ENCODE data around the gene SDCBP2.

Gene SDCBP2

DNA sequence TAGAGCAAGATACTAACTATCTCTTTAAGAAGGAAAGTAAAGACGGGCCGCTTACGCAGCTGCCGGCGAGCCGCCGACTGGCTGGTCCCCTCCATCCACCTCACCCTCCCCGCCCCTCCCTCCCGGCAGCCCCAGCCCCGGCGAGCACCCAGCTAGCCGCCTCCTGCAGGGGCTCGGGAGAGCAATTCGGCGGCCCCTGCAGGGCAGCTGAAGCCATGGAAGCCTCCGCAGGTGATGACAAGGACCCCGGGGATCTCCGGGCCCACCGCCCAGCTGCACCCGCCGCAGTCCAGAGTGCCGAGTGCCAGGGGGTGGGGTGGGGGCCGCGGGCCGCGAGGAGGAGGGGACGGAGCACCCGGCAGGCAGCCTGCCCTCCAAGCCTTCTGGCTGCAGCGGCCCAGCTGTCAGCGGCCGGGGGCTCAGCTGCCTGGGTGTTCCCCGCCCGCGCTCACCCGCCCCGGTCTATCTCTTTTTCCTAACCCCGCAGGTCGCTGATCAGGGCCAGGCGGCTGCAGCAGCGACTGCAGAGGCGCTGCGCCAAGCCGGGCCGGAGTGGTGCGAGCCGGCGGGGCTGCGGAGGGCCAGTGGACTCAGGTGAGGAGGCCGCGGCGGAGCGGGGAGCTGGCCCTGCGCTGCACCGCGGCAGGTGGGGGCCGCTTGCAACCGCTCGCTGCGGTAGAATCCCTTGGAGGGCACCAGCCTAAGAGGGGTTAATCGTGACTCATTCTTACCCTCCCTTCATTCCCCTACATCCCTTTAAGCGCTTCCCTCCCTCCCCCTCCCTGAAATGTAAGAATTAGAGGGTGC, 62.6 kb downstream of the SDCBP2 start, which contains the start of gene SNPH:
Gene SNPH (plus strand): TSS at position 128 of the 807 bp plus-strand sequence. CDS start 29,946 bp downstream, outside the sequence.
- no peaks in the 10 kb centered on the region for H3K36me3 ChIP-seq (ENCODE audit: control insufficient read depth in 1 of 2, insufficient read depth in 2 of 2, low read length in 2 of 2)
- H3K27ac ChIP-seq (ENCODE audit: low read depth, low read length) = no peak within 1 kb of the TSS
- no peaks in the 10 kb centered on the region for H3K9me3 ChIP-seq (ENCODE audit: control insufficient read depth in 1 of 2, low read length in 2 of 2)
- no peaks in the 10 kb centered on the region for H3K27me3 ChIP-seq (ENCODE audit: control insufficient read depth in 1 of 2, insufficient read depth in 2 of 2, low read length in 2 of 2)
- peak within 1 kb of the TSS; percentile 63 to 70 for H3K4me3 ChIP-seq (ENCODE audit: low read depth in 1 of 2, low read length in 2 of 2)
- H3K9ac ChIP-seq (ENCODE audit: low read depth in 1 of 2, low read length in 2 of 2) = peak within 1 kb of the TSS; percentile 52 to 53
- peaks cover 4 to 9% of the 10 kb centered on the region in 2 donors for H3K4me1 ChIP-seq (ENCODE audit: control insufficient read depth in 1 of 2, insufficient read depth in 2 of 2, low read length in 2 of 2)

DNA sequence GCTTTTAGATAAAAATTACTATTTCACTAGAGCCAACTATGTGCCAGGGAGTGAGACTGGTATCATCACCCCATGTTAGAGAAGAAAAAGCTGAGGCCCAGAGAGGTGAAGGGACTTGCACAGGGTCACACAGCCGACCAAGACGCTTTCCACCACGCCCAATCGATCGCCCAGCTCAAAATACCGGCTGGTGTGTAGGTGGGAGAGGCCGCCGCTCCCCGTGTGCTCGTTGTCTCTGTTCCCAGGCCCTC, 63.1 kb downstream of the SDCBP2 start:
- H3K27ac ChIP-seq (ENCODE audit: low read depth, low read length) = no peak overlapping the region
- peak overlapping the region; percentile 63 to 70 for H3K4me3 ChIP-seq (ENCODE audit: low read depth in 1 of 2, low read length in 2 of 2)
- no peaks in the 10 kb centered on the region for H3K36me3 ChIP-seq (ENCODE audit: control insufficient read depth in 1 of 2, insufficient read depth in 2 of 2, low read length in 2 of 2)
- no peaks in the 10 kb centered on the region for H3K27me3 ChIP-seq (ENCODE audit: control insufficient read depth in 1 of 2, insufficient read depth in 2 of 2, low read length in 2 of 2)
- peak overlapping the region; percentile 52 to 53 for H3K9ac ChIP-seq (ENCODE audit: low read depth in 1 of 2, low read length in 2 of 2)
- peaks cover 4 to 9% of the 10 kb centered on the region in 2 donors for H3K4me1 ChIP-seq (ENCODE audit: control insufficient read depth in 1 of 2, insufficient read depth in 2 of 2, low read length in 2 of 2)
- no peaks in the 10 kb centered on the region for H3K9me3 ChIP-seq (ENCODE audit: control insufficient read depth in 1 of 2, low read length in 2 of 2)

GRCh38 chr20:1265226-1265915, 63.6 kb downstream of the SDCBP2 start:
- H3K27me3 ChIP-seq (ENCODE audit: control insufficient read depth in 1 of 2, insufficient read depth in 2 of 2, low read length in 2 of 2) = no peaks in the 10 kb centered on the region
- no peaks in the 10 kb centered on the region for H3K9me3 ChIP-seq (ENCODE audit: control insufficient read depth in 1 of 2, low read length in 2 of 2)
- H3K36me3 ChIP-seq (ENCODE audit: control insufficient read depth in 1 of 2, insufficient read depth in 2 of 2, low read length in 2 of 2) = no peaks in the 10 kb centered on the region
- peaks cover 4 to 9% of the 10 kb centered on the region in 2 donors for H3K4me1 ChIP-seq (ENCODE audit: control insufficient read depth in 1 of 2, insufficient read depth in 2 of 2, low read length in 2 of 2)
- H3K27ac ChIP-seq (ENCODE audit: low read depth, low read length) = no peak overlapping the region
- peak overlapping the region in 1 of 2 donors; percentile 52 for H3K9ac ChIP-seq (ENCODE audit: low read depth in 1 of 2, low read length in 2 of 2)
- peak overlapping the region; percentile 63 to 70 for H3K4me3 ChIP-seq (ENCODE audit: low read depth in 1 of 2, low read length in 2 of 2)

GRCh38 chr20:1264727-1265126, 64.2 kb downstream of the SDCBP2 start:
- peaks cover 4 to 9% of the 10 kb centered on the region in 2 donors for H3K4me1 ChIP-seq (ENCODE audit: control insufficient read depth in 1 of 2, insufficient read depth in 2 of 2, low read length in 2 of 2)
- H3K9ac ChIP-seq (ENCODE audit: low read depth in 1 of 2, low read length in 2 of 2) = no peak overlapping the region
- H3K27ac ChIP-seq (ENCODE audit: low read depth, low read length) = no peak overlapping the region

DNA sequence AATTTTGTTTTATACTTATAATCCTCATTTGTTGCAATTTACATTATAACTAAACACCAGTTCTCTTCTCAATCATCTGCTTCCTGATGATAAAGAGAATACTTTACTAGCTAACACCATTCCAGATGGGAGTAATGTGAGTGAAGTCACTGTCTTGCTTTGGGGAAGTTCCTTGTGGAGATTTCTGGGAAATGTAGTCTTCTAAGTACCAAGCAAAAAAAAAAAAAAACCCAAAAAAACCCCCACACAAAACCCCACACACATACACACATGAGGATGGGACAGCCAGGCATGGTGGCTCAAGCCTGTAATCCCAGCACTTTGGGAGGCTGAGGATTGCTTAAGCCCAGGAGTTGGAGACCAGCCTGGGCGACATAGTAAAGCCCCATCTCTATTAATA, 65.1 kb downstream of the SDCBP2 start:
- Histone ChIP-seq H3K4me3 (ENCODE audit: low read depth in 1 of 2, low read length in 2 of 2) (no peak overlapping the region), H3K27me3 (ENCODE audit: control insufficient read depth in 1 of 2, insufficient read depth in 2 of 2, low read length in 2 of 2) (no peaks in the 10 kb centered on the region), H3K36me3 (ENCODE audit: control insufficient read depth in 1 of 2, insufficient read depth in 2 of 2, low read length in 2 of 2) (no peaks in the 10 kb centered on the region), H3K27ac (ENCODE audit: low read depth, low read length) (no peak overlapping the region), H3K9ac (ENCODE audit: low read depth in 1 of 2, low read length in 2 of 2) (no peak overlapping the region), H3K9me3 (ENCODE audit: control insufficient read depth in 1 of 2, low read length in 2 of 2) (no peaks in the 10 kb centered on the region), H3K4me1 (ENCODE audit: control insufficient read depth in 1 of 2, insufficient read depth in 2 of 2, low read length in 2 of 2) (peaks cover 4 to 9% of the 10 kb centered on the region in 2 donors)

More at GRCh38 chr20:1264727-1265126, 64.2 kb downstream of the SDCBP2 start:
- Histone ChIP-seq H3K27me3 (ENCODE audit: control insufficient read depth in 1 of 2, insufficient read depth in 2 of 2, low read length in 2 of 2) (no peaks in the 10 kb centered on the region), H3K36me3 (ENCODE audit: control insufficient read depth in 1 of 2, insufficient read depth in 2 of 2, low read length in 2 of 2) (no peaks in the 10 kb centered on the region), H3K9me3 (ENCODE audit: control insufficient read depth in 1 of 2, low read length in 2 of 2) (no peaks in the 10 kb centered on the region), H3K4me3 (ENCODE audit: low read depth in 1 of 2, low read length in 2 of 2) (no peak overlapping the region)

Measured in duodenal mucosa (tissue), 2 donors.